Epithelial cell of esophagus (primary cell): Measurements from ENCODE around the gene CDCP1.
"Not testable (repeated sequence)": the region's sequence is repeated elsewhere in the genome, so short reads cannot be mapped to it uniquely, and the experiment has no call there.

Source experiments
- DNase-seq: peaks from one replicate; pipeline ENCODE4 v3.0.0; 2010; ENCODE audit warnings: low read depth
- H3K4me3 ChIP-seq: 2 replicates; pipeline ENCODE4 v1.5.1; 2011; ENCODE audit warnings: mild to moderate bottlenecking, low read length, control low read depth
- CTCF ChIP-seq: IDR thresholded peaks from 2 replicates; pipeline ENCODE4 v1.5.1; 2011; ENCODE audit warnings: low read depth, mild to moderate bottlenecking, low read length, control low read depth, inconsistent platforms; ENCODE audit not compliant: insufficient read depth; ENCODE audit errors: missing control alignments

CDCP1 gene

GRCh38 chr3:45148921-45149320 lies 2.7 kb upstream of the CDCP1 start:
- TF ChIP-seq CTCF, result no peak
- DNase-seq, result no peak
- H3K4me3 ChIP-seq, result no peak overlapping the region

GRCh38 chr3:45145223-45145622 lies 955 bp downstream of the CDCP1 start:
- DNase-seq, result peak; percentile 85
- peak overlapping the region; percentile 90 for H3K4me3 ChIP-seq
- TF ChIP-seq CTCF, result no peak

- TF ChIP-seq CTCF, result no peak
- H3K4me3 ChIP-seq, result peak overlapping the region; percentile 90
- peak; percentile 53 for DNase-seq
Observed at GRCh38 chr3:45143673-45144671, 2.2 kb downstream of the CDCP1 start.

- not testable (repeated sequence) for DNase-seq, H3K4me3 ChIP-seq
Observed at GRCh38 chr3:45140770-45141155, 5.4 kb downstream of the CDCP1 start.

- no peak for TF ChIP-seq CTCF
- peak; percentile 91 for DNase-seq
- H3K4me3 ChIP-seq, result no peak overlapping the region
Observed at GRCh38 chr3:45140141-45140769, 5.9 kb downstream of the CDCP1 start.

GRCh38 chr3:45139372-45140140 lies 6.6 kb downstream of the CDCP1 start:
- TF ChIP-seq CTCF, result no peak
- DNase-seq, result no peak
- H3K4me3 ChIP-seq, result no peak overlapping the region

- peak; percentile 67 for DNase-seq
- TF ChIP-seq CTCF, result peak; percentile 19
- H3K4me3 ChIP-seq, result no peak overlapping the region
Observed at GRCh38 chr3:45137656-45138181, 8.5 kb downstream of the CDCP1 start.
